B cell (primary cell): ENCODE measurements around the gene PGS1. TPM values are rescaled to one million over a fixed set of nuclear protein-coding genes. Genes with fewer than 3 reads are reported as not detected.

Experiments
- ATAC-seq: fragments of 200-7000 bp; cut with Tn5 transposase; one replicate; pipeline ENCODE4 v1.10.0; 2021; ENCODE audit warnings: low read depth, mild to moderate bottlenecking, moderate number of reproducible peaks, moderate library complexity
- CTCF ChIA-PET: fragments of 350-600 bp; sonication (Branson Sonifier 250); formaldehyde crosslinking; loops from one replicate; lab custom pipeline; 2021; ENCODE audit warnings: antibody characterized with exemption, inconsistent platforms; lab: Charles Lee
- POLR2A ChIA-PET: fragments of 350-600 bp; sonication (Branson Sonifier 250); formaldehyde crosslinking; loops from one replicate; lab custom pipeline; 2021; ENCODE audit warnings: antibody characterized with exemption; lab: Charles Lee
- DNase-seq: peaks from one replicate; pipeline ENCODE4 v3.0.0; 2013
- H2AFZ ChIP-seq: 2 replicates; pipeline ENCODE4 v1.6.1; 2012; ENCODE audit warnings: mild to moderate bottlenecking, low read depth, low read length; ENCODE audit not compliant: insufficient read depth, poor library complexity, severe bottlenecking
- H3K27ac ChIP-seq, 2 donors: 1 replicate in 1 of 2; 2 replicates in 1 of 2; pipeline ENCODE4 v1.5.1; 2012 to 2013; ENCODE audit warnings: low read length in 2 of 2, mild to moderate bottlenecking in 2 of 2, moderate library complexity in 1 of 2
- H3K27me3 ChIP-seq, 4 experiments: fragments of 200-600 bp in 1 of 4; sonication (generic) in 1 of 4; replicated peaks in 1 of 4; 1 replicate in 2 of 4; 2 replicates in 2 of 4; pipeline versions ENCODE4 v1.6.1 to v1.7.0; 2013 to 2016; ENCODE audit warnings: low read length in 3 of 4, mild to moderate bottlenecking in 2 of 4, mixed read lengths in 1 of 4, moderate library complexity in 1 of 4; ENCODE audit not compliant: insufficient read depth in 4 of 4, control insufficient read depth in 3 of 4; ENCODE audit errors: control extremely low read depth in 1 of 4
- H3K36me3 ChIP-seq, 2 experiments: replicated peaks in 1 of 2; 1 replicate in 1 of 2; 2 replicates in 1 of 2; pipeline versions ENCODE4 v1.6.1 to v1.7.1; 2013; ENCODE audit warnings: low read length in 1 of 2; ENCODE audit not compliant: insufficient read depth in 2 of 2, control insufficient read depth in 1 of 2; ENCODE audit errors: control extremely low read depth in 1 of 2, extremely low read depth in 1 of 2
- H3K4me1 ChIP-seq, 2 donors: fragments of 200-600 bp in 1 of 2; sonication (generic) in 1 of 2; 1 replicate in 1 of 2; 2 replicates in 1 of 2; pipeline versions ENCODE4 v1.5.1 to v1.6.1; 2013 to 2017; ENCODE audit warnings: low read length in 2 of 2; ENCODE audit not compliant: control insufficient read depth in 2 of 2, insufficient read depth in 2 of 2
- H3K4me2 ChIP-seq: replicated peaks from 2 replicates; pipeline ENCODE3; 2012; ENCODE audit warnings: mild to moderate bottlenecking, low read depth, low read length; ENCODE audit not compliant: poor library complexity, severe bottlenecking
- H3K4me3 ChIP-seq, 5 experiments: fragments of 200-600 bp in 1 of 5; sonication (generic) in 1 of 5; 1 replicate in 3 of 5; 2 replicates in 2 of 5; pipeline versions ENCODE4 v1.5.1 to v1.7.0; 2011 to 2016; ENCODE audit warnings: low read length in 4 of 5, mild to moderate bottlenecking in 4 of 5, low read depth in 2 of 5, control low read depth in 1 of 5, moderate library complexity in 1 of 5; ENCODE audit not compliant: insufficient read depth in 1 of 5; ENCODE audit errors: control extremely low read depth in 1 of 5, extremely low read depth in 1 of 5
- H3K79me2 ChIP-seq: fragments of 200-600 bp; sonication (generic); one replicate; pipeline ENCODE4 v1.6.0; 2016; ENCODE audit warnings: low read length; ENCODE audit not compliant: control insufficient read depth, insufficient read depth
- H3K9ac ChIP-seq: fragments of 200-600 bp; sonication (generic); 2 replicates; pipeline ENCODE4 v1.6.1; 2017; ENCODE audit warnings: mild to moderate bottlenecking, low read length, moderate library complexity
- H3K9me3 ChIP-seq, 3 donors: one replicate each; pipeline versions ENCODE4 v1.6.1 to v1.7.1; 2013; ENCODE audit warnings: low read length in 2 of 3; ENCODE audit not compliant: control insufficient read depth in 2 of 3, insufficient read depth in 1 of 3; ENCODE audit errors: control extremely low read depth in 1 of 3
- H4K20me1 ChIP-seq: 2 replicates; pipeline ENCODE4 v1.6.0; 2012; ENCODE audit warnings: mild to moderate bottlenecking, low read length; ENCODE audit not compliant: insufficient read depth, control insufficient read depth, poor library complexity, severe bottlenecking
- H3K27ac Mint-ChIP-seq: one replicate; pipeline ENCODE4 v1.8.0; 2021; ENCODE audit warnings: mixed read lengths
- H3K27me3 Mint-ChIP-seq: one replicate; pipeline ENCODE4 v1.8.0; 2021; ENCODE audit warnings: mixed read lengths
- H3K4me1 Mint-ChIP-seq: one replicate; pipeline ENCODE4 v1.8.0; 2021; ENCODE audit warnings: mixed read lengths
- H3K4me3 Mint-ChIP-seq: one replicate; pipeline ENCODE4 v1.8.0; 2021; ENCODE audit warnings: mixed read lengths
- H3K9me3 Mint-ChIP-seq: one replicate; pipeline ENCODE4 v1.8.0; 2022; ENCODE audit warnings: mixed read lengths; ENCODE audit not compliant: insufficient read depth
- CTCF ChIP-seq: fragments of 200-600 bp; IDR thresholded peaks from one replicate; pipeline ENCODE4 v1.8.0; 2022; ENCODE audit warnings: antibody characterized with exemption, mild to moderate bottlenecking
- EZH2 ChIP-seq: IDR thresholded peaks from 2 replicates; pipeline ENCODE4 v1.6.1; 2012; ENCODE audit warnings: borderline replicate concordance, low read depth, mild to moderate bottlenecking, moderate library complexity, low read length; ENCODE audit not compliant: insufficient read depth, poor library complexity, severe bottlenecking
- WGBS: methylation state at CpG from one replicate; pipeline ENCODE4 v1.1.5; 2013; ENCODE audit warnings: missing lambda C conversion rate; ENCODE audit not compliant: insufficient coverage; 5-methylcytosine and 5-hydroxymethylcytosine counted together
- intact Hi-C: fragments of 100-400 bp; cut with micrococcal nuclease; formaldehyde crosslinking; loops from one replicate; pipeline ENCODE4 v1.10.0; 2022
- polyA plus RNA-seq: library from polyadenylated mRNA; depleted of rRNA; stranded (reverse); fragments of >200 nt; gene quantifications from 2 replicates; pipeline ENCODE4 v1.2.3, GENCODE V29; 2012
- total RNA-seq, 2 donors: library from RNA; stranded (reverse); fragments of 120-200 nt in 1 of 2; gene quantifications; 1 replicate in 1 of 2; 2 replicates in 1 of 2; pipeline versions ENCODE4 v1.2.3 to v1.2.4, GENCODE V29; 2013 to 2022

Gene PGS1
- total and polyA plus RNA-seq, 2 donors (not counting 1 experiment from before 2014, with no cell fraction given), result 85.1 to 88.3 TPM

- ATAC-seq (no peak), DNase-seq (peak; percentile 52)
- Mint-ChIP-seq H3K9me3 (no peaks in the 10 kb centered on the region), H3K27ac (peak overlapping the region; percentile 41), H3K4me1 (peaks cover 67% of the 10 kb centered on the region), H3K4me3 (peak overlapping the region; percentile 33), H3K27me3 (no peaks in the 10 kb centered on the region)
- Histone ChIP-seq H4K20me1 (no peaks in the 10 kb centered on the region), H3K4me3 (no peak overlapping the region), H3K9me3 (peaks cover 0 to 9% (median 0%) of the 10 kb centered on the region in 3 donors), H3K4me2 (peak overlapping the region; percentile 46), H3K79me2 (no peaks in the 10 kb centered on the region), H2AFZ (peak overlapping the region; percentile 15), H3K27ac (peak overlapping the region in 1 of 2 donors; percentile 28), H3K36me3 (no peaks in the 10 kb centered on the region), H3K27me3 (no peaks in the 10 kb centered on the region), H3K4me1 (peaks cover 55 to 76% of the 10 kb centered on the region in 2 donors), H3K9ac (no peak overlapping the region)
- TF ChIP-seq CTCF (no peak), EZH2 (no peak)
- intact Hi-C loops, result no loop called here
- ChIA-PET POLR2A (interaction anchor here (0.6 kb wide), 3 partner anchors 8 to 714 kb away, joined by 3 to 5 read pairs (median 3); no protein-coding TSS in a partner anchor), CTCF (interaction anchor here (1.1 to 14.5 kb wide), 3 partner anchors 10 to 73 kb away, joined by 4 to 171 read pairs (median 7); partner anchors contain the start of gene SOCS3)
- 81% methylated on average over 3 of the region's 9 CpGs for WGBS
These were observed 30.2 kb upstream of the PGS1 start for GRCh38 chr17:78348055-78348770.
